Measurements from ENCODE around the gene DNAJB1.

DNAJB1 gene

DNA sequence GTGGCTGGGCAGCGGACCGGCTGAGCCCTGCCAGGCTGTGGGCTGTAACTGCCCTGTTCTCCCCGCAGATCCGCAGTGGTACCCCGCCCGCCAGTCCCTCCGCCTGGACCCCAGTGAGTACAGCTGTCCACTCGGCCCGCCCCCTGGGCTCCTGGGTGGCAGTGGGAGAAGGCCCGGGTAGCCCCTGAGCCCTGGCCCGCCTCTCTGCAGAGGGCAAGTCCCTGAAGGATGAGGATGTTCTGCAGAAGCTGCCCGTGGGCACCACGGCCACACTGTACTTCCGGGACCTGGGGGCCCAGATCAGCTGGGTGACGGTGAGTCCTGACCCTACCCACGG lies 45.4 kb upstream of the DNAJB1 start:
- no peak for DNase-seq (ENCODE audit: low read depth)
- TF ChIP-seq, protein P1, sequence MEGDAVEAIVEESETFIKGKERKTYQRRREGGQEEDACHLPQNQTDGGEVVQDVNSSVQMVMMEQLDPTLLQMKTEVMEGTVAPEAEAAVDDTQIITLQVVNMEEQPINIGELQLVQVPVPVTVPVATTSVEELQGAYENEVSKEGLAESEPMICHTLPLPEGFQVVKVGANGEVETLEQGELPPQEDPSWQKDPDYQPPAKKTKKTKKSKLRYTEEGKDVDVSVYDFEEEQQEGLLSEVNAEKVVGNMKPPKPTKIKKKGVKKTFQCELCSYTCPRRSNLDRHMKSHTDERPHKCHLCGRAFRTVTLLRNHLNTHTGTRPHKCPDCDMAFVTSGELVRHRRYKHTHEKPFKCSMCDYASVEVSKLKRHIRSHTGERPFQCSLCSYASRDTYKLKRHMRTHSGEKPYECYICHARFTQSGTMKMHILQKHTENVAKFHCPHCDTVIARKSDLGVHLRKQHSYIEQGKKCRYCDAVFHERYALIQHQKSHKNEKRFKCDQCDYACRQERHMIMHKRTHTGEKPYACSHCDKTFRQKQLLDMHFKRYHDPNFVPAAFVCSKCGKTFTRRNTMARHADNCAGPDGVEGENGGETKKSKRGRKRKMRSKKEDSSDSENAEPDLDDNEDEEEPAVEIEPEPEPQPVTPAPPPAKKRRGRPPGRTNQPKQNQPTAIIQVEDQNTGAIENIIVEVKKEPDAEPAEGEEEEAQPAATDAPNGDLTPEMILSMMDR (IDR thresholded peaks at IDR 0.05; ENCODE audit: insufficient read depth, low read depth, low read length, missing control alignments): no peak
- no peak overlapping the region for H3K4me3 ChIP-seq (ENCODE audit: low read length)

DNA sequence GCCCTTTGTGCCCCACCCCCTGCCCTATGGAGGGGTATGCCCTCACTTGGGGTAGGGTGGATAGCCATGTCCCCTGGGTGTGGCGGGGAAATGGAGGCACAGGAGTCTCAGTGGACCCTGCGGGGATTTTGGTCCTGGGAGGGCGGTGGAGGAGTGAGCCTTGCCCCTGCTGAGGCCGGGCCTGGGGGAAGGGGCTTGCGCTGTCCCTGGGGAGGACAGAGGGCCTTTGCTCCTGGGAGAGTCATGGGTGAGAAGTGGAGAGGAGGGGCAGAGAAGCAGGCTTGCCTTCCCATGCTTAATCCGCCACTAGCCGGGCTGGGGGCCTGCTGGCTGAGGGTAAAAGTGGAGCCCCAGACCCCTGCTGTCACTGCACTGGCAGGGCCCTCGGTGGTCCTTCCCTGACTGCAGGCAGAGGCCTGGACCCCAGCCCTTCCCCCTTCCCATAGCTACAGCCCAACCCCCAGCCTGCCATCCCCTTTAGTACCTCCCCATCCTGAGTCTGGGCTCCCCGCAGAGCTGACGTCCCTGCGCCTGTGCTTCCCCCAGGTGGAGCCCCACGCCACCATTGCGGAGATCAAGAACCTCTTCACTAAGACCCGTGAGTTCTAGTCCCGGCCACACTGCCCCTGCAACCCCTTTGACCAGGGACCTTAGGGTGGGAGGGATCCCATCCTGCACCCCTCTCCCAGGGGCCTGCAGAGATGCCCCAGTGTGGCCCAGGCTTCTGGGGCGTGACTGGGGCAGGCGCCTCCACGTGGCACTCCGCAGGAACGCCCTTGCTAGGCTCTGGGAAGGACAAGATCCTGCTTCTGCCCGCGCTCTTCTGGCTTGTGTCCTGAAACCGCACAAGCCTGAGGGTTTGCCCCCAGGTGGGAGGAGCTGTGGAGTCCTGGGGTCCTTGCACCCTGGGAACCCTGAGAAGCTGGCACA lies 44.7 kb upstream of the DNAJB1 start:
- TF ChIP-seq, protein P1 (IDR thresholded peaks at IDR 0.05; ENCODE audit: insufficient read depth, low read depth, low read length, missing control alignments): no peak
- H3K4me3 ChIP-seq (ENCODE audit: low read length): no peak overlapping the region
- no peak for DNase-seq (ENCODE audit: low read depth)

DNA sequence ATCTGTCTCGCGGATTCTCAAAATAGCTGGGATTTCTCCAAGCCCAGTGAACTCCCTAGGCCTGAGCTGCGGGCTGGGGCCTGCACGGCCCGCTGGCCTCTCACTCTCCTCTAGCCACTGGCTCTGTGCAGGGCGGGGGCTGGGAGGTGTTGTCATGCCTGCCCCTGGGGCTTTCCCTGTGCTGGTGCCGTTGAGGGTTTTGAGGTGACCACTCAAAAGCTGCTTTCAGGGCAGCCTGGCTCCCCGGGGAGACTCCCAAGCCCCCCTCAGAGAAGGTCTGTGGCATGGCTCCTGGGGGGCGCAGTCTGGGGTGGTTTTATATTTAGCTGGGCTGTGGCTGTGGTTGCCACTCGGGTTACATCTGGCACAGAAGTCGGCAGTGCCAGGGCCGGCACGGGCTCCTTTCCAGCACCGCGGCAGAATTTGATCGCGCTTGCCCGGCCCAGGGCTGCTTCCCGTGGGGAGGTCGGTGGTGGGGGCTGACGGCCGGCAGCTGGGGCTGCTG lies 43.7 kb upstream of the DNAJB1 start:
- TF ChIP-seq, protein P1 (IDR thresholded peaks at IDR 0.05; ENCODE audit: insufficient read depth, low read depth, low read length, missing control alignments): no peak
- DNase-seq (ENCODE audit: low read depth): peak; percentile 46

DNA sequence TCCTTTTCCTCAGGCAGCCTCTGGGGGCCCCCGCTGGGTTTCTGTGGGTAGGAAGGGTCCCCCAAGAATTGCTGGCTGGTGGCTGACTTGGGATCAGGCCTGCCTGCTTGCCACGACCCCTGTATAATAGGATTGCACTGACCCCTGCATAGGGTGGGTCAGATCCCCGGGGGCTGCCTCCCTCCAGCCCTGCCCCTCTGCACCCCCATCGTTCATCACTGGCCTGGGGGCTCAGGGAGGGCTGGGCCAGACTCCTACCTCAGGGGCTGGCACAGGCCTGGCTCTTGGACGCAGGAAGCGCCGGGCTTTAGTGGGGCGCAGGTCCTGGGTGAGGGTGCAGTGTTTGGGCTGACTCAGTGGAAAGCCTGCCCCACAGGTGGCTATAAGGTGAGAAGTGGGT lies 43.1 kb upstream of the DNAJB1 start:
- H3K4me3 ChIP-seq (ENCODE audit: low read length): no peak overlapping the region
- TF ChIP-seq, protein P1 (IDR thresholded peaks at IDR 0.05; ENCODE audit: insufficient read depth, low read depth, low read length, missing control alignments): no peak
- no peak for DNase-seq (ENCODE audit: low read depth)

More for the DNA sequence above, 43.7 kb upstream of the DNAJB1 start:
- H3K4me3 ChIP-seq (ENCODE audit: low read length): no peak overlapping the region

DNA sequence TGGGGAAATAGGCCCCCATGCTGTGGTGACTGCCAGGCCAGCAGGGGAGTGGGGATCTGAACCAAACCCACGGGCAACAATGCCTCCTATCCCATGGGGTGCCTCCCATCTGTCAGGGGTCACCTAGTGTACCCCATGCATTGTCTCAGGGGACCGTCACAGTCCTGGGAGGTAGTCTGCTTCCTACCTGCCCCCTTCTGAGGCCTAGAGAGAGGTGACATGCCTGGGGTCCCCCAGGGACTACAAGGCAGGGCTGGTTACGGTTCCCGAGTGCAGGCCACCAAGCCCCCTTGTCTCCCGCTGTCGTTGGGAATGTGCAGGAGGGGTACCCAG lies 42.5 kb upstream of the DNAJB1 start:
- DNase-seq (ENCODE audit: low read depth): no peak
- TF ChIP-seq, protein P1 (IDR thresholded peaks at IDR 0.05; ENCODE audit: insufficient read depth, low read depth, low read length, missing control alignments): no peak
- H3K4me3 ChIP-seq (ENCODE audit: low read length): no peak overlapping the region

DNA sequence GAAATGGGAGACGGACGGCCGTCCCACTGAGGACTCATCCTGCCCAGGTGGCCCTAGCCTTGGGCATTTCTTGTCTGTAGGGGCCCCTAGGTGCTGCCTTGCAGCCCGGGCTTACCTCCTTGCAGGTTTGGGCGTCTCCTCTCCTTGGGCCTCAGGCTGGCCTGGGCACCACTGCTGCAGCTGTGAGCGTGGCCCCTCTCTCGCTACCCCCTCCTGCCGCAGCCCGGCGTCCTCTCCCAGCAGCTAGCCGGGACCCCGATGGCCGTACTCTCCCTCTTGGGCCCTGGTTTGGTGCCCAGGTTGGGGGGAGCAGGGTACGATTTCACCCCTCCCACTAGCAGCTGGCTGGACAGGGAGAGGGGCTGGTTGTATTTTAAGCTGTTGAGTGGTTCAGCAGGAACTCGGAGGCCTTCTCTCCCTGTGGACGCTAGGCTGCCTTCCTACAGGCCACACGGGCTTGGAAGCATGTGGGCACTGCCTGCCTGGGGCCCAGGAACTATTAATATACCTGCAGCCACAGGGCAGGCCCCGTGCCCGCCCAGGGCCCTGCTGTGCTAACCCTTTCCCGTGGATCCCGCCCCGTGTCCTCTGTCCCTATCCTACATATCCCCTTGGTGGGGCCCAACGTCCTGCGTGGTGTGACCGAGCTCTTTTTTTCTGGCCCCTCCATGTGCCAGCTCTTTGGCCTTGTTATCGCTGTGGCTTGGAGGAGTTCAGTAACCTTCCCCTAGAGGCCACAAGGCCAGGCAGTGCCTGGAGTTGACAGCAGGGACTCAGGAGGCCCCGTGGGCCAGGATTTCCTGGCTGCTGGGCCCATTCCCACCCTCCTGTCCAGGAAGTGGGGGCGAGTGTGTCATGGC lies 41.9 kb upstream of the DNAJB1 start:
- no peak overlapping the region for H3K4me3 ChIP-seq (ENCODE audit: low read length)
- no peak for DNase-seq (ENCODE audit: low read depth)
- TF ChIP-seq, protein P1 (IDR thresholded peaks at IDR 0.05; ENCODE audit: insufficient read depth, low read depth, low read length, missing control alignments): no peak

All from epithelial cell of esophagus (primary cell).